Hepatic stellate cell (primary cell): ENCODE measurements around the gene FMNL2.
"Not testable (repeated sequence)": the region's sequence is repeated elsewhere in the genome, so short reads cannot be mapped to it uniquely, and the experiment has no call there.

Experiments
- DNase-seq: peaks from one replicate; pipeline ENCODE4 v3.0.0; 2011; ENCODE audit warnings: low spot score

FMNL2 gene

DNA sequence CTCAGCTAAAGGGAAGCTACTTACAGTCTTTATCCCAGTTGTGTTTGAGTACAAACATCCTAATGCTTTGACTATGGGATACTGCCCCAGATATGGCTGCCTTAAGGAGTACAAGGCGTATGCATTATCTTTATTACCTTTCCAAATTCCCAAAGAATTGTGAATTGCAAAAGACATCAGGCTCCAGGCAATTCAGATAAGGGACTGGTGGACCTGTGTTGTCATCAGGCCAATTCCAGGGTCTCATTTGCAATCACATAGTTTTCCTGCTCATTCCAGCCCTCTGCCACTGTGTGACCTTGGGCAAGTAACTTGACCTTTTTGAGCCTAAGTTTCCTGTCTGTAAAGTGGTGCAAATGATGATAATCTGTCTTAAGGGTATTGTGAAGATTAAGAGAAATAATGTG lies 137.5 kb downstream of the FMNL2 start:
- DNase-seq, result no peak

DNA sequence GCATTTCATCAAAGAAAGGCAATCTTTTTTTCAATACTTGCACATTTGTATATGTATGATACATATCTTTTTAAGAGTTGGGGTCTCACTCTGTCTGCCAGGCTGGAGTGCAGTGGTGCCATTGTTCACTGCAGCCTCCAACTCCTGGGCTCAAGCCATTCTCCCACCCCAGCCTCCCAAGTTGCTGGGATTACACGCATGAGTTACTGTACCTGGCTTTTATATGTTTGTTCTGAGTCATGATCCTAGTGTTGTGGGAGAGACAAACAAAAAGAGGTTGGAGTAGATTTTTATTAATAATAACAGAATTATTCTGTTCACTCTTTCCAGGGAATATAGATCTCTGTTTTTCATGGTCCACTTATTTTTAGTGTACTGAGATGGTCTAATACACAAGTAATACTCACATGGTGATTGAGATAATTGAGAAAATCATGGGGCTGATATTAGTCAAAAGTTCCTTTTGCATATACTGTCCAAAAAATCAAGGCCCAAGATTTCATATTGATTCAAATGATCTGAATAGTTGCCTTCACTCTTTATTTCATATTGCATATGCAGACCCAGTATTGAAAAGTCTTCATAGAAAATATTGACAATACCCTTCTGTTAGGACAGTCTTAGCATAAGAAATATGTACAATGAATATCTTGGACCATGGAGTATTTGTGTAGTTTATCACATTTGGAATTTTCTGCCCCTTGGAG lies 138.3 kb downstream of the FMNL2 start:
- DNase-seq, result no peak

DNA sequence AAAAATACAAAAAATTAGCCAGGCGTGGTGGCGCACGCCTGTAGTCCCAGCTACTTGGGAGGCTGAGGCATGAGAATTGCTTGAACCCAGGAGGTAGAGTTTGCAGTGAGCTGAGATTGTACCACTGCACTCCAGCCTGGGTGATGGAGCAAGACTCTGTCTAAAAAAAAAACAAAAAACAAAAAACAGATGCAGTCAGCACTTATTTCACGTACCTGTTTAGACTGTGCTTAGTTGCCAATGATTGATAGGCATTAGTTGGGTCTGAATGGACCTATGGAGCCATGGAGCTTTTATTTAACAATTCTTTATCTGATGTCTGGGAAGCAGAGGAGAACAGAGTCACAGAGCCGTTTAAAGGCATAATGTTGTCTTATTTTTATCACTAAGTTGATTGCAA lies 139.5 kb downstream of the FMNL2 start:
- DNase-seq, result not testable (repeated sequence)

DNA sequence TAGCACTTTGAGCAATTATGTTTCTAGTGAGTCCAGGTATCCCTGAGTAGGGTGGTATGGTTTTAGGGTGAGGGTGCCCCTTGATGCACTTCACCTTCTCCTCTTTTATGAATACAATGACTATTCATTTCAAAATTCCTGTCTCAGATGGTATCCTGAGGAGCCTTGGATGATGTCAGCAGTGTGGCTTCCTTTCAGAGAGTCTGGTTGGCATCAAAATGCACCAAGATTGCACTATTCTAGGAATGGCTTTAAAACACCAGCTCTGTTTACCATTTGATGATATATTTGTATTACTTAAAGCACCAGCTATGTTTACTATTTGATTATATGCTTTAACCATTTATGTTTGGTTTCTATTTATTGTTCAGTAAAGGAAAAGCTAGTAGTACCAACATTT lies 141.0 kb downstream of the FMNL2 start:
- no peak for DNase-seq

DNA sequence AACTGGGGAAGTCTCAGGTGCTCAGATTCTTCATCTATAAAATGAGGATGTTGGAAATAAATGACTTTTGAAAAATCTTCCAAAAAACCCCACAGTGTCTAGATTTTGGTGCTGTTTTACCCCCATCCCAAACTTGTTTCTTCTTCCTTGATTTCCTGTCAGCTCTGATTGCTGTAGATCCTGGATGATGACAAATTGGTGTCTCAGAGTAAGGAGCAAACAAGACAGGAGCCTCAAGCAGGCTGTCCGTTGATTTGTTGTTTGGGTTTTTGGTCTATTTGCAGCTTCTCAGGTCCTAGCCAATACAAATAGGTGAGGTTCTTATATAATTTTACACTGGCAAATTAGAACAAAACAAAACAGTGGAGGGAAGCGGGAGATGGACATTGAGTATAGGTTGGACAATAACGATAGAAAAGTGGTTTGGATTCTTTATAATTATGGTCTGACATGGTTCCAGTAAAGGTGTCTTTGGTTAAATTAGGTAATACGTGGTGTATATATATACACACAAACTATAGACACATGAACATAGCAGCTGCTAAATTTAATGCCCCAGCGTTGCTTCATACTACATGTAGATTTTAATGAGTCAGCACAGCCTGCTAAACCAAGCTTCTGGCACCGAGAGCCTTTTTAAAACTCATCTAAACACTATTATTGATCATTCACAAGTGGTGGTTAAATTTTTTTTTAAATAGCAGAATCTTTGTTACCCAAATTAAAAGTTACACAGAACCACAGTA lies 142.5 kb downstream of the FMNL2 start:
- no peak for DNase-seq

DNA sequence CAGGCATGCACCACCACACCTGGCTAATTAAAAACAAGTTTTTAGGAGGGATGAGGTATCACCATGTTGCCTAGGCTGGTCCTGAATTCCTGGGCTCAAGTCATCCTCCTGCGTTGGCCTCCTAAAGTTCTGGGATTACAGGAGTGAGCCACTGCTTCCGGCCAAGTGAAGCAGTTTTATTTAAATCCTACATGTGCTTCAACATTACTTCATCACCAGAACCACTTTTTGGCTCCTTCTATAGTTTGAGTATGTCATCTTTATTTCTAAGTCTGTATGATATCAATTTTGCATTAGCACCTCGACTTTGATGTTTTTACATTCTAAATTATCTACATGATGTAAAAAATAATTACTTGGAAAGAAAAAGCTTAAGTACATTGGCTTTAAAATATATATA lies 144.3 kb downstream of the FMNL2 start:
- DNase-seq, result no peak

DNA sequence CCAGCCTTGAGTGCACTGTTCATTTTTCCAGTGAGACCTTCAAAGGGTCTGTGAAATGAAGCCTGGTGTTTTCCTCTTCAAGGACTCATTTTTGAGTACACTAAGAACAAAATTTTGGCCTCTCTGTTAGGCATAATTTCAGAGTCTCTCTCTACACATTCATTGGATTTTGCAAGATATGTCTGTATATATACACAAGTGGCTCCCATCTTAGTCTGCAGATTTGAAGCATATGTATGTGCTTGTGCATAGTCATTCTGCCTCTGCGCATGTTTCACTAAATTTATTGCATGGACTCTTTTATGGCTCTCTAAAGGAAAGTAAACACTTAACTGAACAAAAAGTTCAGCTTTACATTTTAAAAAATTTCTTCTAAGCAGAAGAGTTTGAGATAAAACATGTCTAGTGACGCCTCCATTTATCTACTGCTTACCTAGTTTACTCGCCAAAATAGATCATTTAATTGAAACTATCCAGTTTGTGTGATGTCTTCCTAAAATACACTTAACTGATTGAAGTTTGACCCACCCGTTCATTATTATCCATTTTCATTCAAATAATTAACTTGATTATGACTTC lies 145.9 kb downstream of the FMNL2 start:
- no peak for DNase-seq

DNA sequence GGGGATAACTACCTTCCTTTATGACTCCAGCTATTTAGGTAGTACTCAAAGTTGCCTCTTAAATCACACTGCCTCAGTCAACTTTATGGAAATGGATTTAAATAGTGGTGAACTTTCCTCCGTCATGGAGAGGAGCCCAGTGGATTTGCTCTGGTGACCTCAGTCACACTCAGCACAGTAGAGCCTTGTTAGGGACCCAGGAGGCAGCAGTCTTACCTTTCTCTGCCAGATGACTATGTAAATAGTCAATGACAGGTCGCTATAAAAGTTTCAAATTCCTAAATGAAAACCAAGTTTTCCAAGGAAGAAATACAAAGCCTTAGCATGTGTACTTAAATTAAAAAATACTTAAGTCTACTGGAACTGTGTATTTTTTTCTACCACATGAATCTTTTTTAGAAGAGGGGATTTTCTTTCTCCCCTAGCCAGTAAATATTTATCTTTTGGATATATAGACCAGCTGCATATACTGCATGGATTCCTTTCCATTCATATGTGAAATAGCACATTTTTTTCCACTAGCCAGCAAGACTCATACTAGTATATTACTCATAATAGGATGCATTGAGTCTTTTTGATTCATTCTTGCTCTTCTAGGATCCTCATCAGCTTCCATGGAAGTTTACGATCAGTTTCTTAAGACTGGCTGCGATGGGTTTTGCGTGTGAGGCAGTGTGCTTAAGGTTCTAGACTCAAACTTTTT lies 147.1 kb downstream of the FMNL2 start:
- no peak for DNase-seq

DNA sequence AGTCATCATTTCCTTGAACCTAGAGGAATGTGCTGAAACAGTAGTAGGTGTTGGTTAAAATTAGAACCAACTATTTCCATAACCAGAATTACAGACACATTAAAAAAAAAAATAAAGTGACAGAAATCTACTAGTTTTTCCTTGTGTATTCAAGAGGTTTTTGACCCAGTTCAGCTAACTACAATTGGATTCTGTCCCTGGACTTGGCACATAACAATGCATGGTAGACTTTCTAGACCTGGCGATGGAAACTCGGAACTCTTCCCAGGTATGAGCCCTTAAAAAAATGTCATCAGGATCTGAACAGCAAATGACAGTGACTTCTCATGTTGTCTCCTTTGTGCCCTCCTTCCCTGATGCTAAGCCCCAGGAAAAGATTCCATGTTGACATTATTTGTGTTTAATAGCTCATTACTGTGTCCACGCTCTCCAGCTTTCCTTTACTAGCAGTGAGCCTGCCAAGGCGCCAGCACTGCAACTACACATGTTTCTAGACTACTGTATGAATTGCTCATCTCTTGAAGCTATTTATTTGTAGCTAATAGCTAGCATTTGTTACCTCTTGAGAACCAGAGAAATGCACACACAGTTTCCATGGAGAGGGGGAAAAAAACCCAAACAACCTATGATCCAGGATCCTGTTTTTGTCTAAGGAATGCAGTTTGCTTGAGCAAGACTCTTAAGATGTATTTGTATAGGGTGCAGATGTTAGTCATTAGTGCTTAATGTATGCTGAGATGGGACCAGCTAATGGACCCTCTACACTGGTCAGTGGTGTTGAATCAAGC lies 148.5 kb downstream of the FMNL2 start:
- DNase-seq, result no peak

DNA sequence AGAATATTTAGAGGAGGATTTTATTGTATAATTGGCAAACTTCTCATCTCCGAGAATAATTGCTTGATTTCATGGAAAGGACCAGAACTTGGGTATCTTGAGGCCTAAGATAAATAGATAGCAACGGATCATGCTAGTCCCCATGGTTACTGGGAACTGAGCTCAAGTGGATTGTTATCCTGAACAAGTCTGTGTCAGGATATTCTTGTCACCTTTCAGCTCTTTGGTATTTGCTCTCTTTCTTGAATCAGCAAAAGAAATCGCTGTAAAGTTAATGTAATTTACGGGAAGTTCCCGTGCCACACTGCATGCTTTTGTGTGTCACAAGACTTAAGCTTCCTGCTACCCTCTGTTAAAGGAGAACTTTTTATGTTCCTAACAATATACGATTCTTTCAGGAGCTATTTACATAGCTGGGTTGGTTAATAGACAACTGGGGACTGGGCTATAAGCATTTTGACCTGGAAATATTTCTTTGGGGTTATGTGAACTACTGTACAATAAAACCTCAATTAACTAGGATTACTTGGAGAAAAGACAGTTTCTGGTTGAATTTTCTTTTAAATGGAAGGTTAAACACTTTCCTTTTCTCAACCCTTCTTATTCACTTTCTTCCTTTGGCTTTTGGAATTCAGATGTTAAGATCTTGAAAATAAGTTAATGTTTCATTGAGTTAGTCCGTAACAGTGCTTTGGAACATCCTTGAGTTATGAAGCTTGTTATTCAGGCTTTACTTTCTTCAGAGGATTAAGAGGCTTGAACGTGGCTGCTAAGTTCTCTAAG lies 151.2 kb downstream of the FMNL2 start:
- no peak for DNase-seq

DNA sequence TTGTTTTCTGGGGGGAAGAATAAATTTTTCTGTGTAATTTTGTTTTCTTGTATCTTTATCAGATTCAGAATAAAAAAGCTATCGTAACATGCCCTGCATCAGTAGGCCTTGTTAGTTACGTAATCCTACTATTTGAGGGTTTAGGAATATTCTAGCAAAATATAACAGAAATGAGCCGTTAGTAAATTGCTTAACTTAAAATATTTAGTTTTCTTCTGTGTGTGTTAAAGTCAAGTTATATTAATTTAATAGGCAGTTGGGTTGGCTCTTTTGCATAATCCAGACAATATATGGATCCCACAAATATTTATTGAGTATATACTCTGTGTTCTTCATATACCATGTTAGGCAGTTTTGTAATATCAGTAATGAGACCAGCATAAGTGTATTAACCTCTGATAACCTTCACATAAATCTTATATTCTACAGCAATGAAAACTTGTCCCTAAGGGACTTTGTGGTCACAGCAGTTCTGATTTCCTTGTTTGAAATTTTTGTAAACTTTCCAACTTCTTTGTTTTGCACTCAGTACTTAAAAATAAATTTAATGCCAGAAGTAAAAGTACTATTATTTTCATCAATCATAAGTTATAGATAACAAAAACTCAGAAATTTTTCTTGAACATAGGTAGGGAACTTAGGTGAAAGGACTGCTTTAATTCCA lies 151.9 kb downstream of the FMNL2 start:
- no peak for DNase-seq

DNA sequence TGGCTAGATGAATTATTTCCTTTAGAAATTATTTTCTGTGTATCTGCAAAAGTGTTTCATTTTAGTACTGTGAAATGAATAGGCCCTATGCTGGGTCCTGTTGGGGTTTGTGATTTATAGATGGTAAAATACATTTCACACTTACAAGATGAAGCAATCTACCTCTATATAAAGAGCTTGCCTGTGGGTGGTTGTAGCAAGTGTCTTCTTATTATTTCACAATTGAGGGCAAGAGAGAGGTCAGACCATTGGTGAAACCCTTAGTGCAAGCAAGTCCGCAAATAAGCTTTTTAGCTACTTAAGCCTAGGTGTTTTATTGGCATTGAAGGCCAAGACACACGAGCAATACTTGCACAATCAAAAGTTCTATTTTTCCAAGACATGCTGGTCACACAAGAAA lies 153.1 kb downstream of the FMNL2 start:
- DNase-seq, result no peak

DNA sequence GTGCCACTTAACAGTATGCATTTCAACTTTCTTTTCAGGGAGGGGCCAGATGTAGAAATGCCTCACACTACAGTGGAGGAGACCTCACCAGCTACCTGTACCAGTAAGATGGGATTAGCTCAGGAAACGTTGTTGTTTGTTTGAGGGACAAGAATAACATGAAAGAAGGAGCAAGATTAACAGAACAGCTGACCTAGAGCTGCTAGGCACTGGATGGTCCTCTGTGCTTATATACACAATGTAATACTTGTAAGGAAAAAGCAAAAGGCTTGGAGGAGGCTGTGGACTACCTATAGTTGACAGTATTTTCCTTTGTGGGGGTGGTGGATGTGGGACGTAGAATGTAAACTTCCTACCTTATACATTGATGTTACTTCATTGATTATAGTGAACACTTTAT lies 154.4 kb downstream of the FMNL2 start:
- no peak for DNase-seq

DNA sequence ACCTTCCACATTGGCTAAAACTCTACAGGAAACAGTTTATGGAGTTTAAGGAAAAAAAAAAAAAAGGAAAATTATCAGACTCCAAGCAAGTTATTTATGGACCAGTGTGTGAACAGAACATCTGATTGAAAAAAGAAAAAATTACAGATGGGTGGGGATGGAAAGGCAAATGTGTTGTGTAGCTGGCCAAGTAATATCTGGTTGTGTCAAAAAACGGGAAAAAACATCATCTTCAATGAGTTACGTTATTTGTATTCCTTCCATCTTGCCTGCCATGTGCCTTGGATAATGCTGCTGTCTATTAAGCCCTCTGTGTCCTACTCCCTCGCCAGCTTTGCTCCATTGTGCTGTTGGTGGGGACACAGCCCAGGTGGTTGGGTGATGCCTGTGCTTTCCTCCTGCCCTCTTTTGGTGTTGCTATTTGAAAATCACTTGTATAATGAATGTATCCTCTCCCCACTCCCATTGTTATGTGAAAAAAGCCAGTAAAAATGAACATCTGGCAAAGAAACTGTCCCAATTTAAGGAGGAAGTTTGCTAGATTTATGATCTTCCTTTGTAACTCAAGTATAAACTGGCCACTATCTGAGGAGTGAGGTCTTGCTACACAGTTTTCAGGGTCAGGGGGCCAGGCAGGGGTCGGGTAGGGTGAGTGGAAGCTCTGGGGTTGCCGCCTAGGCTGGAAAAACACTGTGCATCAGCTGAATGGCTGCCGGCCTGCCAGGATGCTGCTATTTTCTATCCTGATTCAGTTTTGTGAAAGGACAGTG lies 155.9 kb downstream of the FMNL2 start:
- DNase-seq, result no peak

DNA sequence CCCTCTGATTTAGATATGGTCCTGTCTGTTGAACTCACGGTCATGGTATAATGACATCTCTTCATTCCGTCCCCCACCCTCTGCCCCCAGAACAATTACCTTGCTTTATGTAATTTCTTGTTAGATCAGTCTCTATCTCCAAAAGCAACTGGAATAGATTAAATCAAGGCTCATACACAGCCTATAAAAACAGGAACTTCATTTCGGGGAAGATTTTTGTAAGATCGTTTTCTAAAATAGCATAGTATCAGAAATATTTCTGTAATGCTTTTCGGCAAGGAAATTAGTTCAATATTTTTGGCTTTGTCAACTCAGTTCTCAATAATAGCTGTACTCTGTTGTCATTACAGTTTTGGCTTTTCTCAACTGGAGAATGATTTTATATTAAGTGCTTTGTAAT lies 157.2 kb downstream of the FMNL2 start:
- no peak for DNase-seq

DNA sequence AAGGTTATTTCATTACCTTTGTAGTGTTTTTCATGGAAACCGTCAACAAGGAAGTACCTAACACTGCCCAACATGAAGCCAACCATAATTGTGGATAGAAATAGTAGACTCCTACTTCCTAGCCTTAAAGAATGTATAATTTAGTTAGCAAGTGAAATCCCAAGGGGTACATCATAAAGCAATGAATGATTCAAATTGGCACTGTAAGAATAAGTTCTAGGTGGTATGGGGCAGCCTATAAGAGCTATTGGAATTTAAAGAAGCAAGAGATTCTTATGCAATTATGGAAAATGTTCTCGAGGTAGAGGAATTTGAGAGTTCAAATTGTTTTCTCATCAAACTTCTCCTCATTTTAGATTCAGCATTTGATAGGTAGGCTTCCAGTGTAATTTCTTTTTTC lies 157.9 kb downstream of the FMNL2 start:
- no peak for DNase-seq

DNA sequence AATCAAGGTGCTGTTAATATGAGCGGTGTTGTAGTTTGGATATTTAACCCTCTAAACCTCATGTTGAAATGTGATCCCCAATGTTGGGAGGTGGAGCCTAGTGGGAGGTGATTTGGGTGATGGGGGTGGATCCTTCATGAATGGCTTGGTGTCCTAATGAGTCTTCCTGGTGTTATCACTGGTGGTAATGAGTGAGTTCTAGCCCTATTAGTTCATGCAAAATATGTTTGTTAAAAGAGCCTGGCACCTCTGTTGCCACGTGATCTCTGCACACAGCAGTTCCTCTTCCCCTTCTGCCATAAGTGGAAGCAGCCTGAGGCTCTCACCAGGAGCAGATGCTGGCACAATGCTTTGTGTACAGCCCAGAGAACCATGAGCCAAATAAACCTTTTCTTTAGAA lies 158.4 kb downstream of the FMNL2 start:
- DNase-seq, result no peak

DNA sequence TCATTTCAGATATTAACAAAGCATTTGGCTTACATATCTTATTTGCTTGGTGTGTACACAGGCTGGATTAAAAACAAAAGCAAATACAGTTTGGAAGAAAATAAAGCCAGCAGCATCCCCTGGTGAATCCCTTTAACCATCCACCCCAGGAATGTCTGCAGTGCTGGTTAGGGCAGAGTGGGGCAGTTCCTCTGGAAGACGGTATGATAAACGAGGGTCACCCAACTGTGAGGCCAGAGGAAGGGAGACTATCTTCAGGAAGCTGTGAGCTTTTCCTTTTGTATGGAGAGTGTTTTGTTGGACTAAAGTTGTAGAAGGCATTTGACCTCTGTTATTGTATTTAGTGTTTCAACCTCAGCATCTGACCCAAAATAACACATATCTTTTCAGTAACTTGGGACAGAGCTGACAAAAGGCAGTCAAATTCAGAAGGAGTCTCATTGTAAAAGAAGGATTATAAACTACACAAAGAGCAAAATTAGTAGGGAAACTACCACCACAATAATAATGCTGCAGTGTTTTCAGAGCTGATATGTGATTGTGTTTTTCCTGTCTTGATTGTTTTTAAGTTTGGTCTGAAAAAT lies 159.1 kb downstream of the FMNL2 start:
- no peak for DNase-seq

DNA sequence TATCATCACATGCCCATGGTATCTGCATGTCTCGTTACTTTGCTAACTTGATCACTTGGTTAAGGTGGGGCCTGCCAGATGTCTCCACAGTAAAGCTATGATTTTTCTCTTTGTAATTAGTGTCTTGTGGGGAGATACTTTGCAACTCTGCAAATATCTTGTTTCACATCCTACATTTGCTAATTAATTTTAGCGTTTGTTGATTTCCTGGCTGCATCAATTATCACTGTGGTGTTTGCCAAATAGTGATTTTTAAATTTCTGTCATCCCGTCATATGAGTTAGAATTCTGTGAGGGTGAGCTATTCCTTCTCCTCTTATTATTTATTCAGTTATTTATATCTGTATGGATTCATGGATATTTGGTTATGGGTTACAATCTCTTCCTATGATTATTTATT lies 161.4 kb downstream of the FMNL2 start:
- DNase-seq, result no peak
